Effector memory CD8-positive, alpha-beta T cell (primary cell): Measurements from ENCODE around the gene NALCN.
"Not testable (repeated sequence)": the region's sequence is repeated elsewhere in the genome, so short reads cannot be mapped to it uniquely, and the experiment has no call there.

Experiments used
- ATAC-seq: fragments of 150-1000 bp; cut with Tn5 transposase; replicated peaks from 2 replicates; pipeline ENCODE4 v1.10.0; 2021; ENCODE audit warnings: mild to moderate bottlenecking, moderate library complexity
- DNase-seq, 3 experiments: peaks; one replicate each; pipeline ENCODE4 v3.0.0; 2021
- H3K27ac Mint-ChIP-seq, 2 donors: one replicate each; pipeline ENCODE4 v1.8.0; 2022; ENCODE audit warnings: mild to moderate bottlenecking in 2 of 2, mixed read lengths in 2 of 2, moderate library complexity in 2 of 2
- H3K27me3 Mint-ChIP-seq, 2 donors: one replicate each; pipeline ENCODE4 v1.8.0; 2022; ENCODE audit warnings: mixed read lengths in 2 of 2
- H3K36me3 Mint-ChIP-seq: one replicate; pipeline ENCODE4 v1.8.0; 2022; ENCODE audit warnings: mild to moderate bottlenecking, moderate library complexity, mixed read lengths; ENCODE audit not compliant: insufficient read depth
- H3K4me1 Mint-ChIP-seq, 2 donors: one replicate each; pipeline ENCODE4 v1.8.0; 2022; ENCODE audit warnings: low read depth in 2 of 2, mixed read lengths in 2 of 2
- H3K4me3 Mint-ChIP-seq, 2 donors: one replicate each; pipeline ENCODE4 v1.8.0; 2022; ENCODE audit warnings: mild to moderate bottlenecking in 2 of 2, mixed read lengths in 2 of 2, moderate library complexity in 2 of 2
- H3K9me3 Mint-ChIP-seq, 2 donors: one replicate each; pipeline ENCODE4 v1.8.0; 2022; ENCODE audit warnings: mixed read lengths in 2 of 2

Gene NALCN

DNA sequence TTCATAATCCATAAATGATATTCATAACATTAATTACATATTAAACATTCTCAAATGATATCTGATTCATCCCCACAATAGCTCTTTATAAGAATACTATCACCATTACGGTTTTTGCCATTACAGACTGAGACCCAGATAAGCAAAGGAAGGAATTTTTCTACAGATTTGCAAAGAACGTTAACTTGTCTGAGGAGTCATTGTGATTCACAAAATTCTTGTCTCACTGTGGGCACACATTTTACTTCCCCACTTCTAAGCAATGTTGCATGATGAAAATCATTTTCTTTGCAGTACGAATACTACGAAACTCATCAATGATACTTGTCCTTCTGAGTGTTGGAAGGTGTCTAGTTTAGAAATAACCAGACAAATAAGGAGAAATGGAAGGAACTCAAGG lies 70.1 kb downstream of the NALCN start:
- DNase-seq (no peak), ATAC-seq (no peak)
- Mint-ChIP-seq H3K4me3 (no peak overlapping the region), H3K9me3 (peaks cover 4 to 7% of the 10 kb centered on the region in 2 donors), H3K27ac (no peak overlapping the region), H3K36me3 (no peaks in the 10 kb centered on the region), H3K4me1 (no peaks in the 10 kb centered on the region), H3K27me3 (no peaks in the 10 kb centered on the region)

DNA sequence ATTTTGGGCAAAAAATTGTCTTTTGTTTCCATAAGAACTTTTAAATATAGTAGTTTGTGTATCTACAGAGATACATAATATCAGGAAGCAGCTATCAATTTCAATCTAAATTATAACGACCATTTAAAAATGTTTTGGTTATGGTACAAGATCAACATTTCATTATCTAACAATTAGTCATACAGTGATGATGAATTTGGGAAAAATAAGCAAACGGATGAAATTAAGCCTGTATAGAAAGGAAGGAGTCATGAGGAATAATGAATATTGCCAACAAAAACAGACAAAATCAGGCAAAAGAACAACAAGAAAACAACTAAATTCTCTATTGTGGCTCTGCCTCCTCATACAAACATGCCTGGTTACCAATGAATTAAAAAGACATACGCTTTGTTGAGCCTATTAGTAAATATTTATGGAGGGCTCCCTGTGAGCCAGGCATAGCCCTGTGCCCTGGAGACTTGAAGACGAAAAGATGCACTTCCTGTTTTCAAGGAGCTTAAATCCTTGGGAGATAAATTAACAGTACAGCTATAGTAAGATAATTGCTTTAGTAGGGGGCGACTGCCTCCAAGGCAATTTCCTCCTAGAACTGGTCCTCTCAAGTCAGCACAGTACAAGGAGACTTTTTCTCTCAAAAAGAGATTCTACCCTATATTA lies 73.0 kb downstream of the NALCN start:
- Mint-ChIP-seq H3K9me3 (peaks cover 2 to 14% of the 10 kb centered on the region in 2 donors), H3K36me3 (no peaks in the 10 kb centered on the region), H3K27ac (no peak overlapping the region), H3K4me3 (no peak overlapping the region), H3K27me3 (peaks cover 0 to 10% of the 10 kb centered on the region in 2 donors), H3K4me1 (no peaks in the 10 kb centered on the region)
- no peak for ATAC-seq
- no peak for DNase-seq

DNA sequence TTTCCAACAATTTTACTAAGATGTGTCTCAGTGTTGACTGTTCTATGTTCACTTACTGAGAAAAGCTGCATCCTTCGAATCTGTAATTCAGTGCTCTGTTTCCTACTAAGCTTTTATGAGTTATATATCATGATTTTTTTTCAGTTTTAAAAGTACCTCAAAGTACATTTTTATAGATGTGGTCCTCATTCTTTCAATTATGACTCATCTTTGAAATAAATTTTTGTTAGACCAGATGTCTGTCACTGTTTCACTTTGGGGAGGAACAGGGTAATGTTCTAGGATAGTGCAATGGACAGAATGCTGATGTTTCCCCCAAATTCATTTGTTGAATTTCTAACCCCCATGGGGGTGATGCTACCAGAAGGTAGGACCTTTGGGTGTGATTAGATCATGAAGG lies 74.8 kb downstream of the NALCN start:
- H3K4me3 Mint-ChIP-seq: no peak overlapping the region
- DNase-seq (no peak), ATAC-seq (no peak)
- no peaks in the 10 kb centered on the region for H3K36me3 Mint-ChIP-seq
- H3K27ac Mint-ChIP-seq: no peak overlapping the region
- H3K27me3 Mint-ChIP-seq: peaks cover 0 to 10% of the 10 kb centered on the region in 2 donors
- peaks cover 2 to 14% of the 10 kb centered on the region in 2 donors for H3K9me3 Mint-ChIP-seq
- no peaks in the 10 kb centered on the region for H3K4me1 Mint-ChIP-seq

GRCh38 chr13:101339202-101339601 lies 77.1 kb downstream of the NALCN start:
- no peaks in the 10 kb centered on the region for H3K4me1 Mint-ChIP-seq
- peaks cover 0 to 14% of the 10 kb centered on the region in 2 donors for H3K9me3 Mint-ChIP-seq
- DNase-seq (no peak), ATAC-seq (no peak)
- peaks cover 0 to 10% of the 10 kb centered on the region in 2 donors for H3K27me3 Mint-ChIP-seq
- no peak overlapping the region for H3K27ac Mint-ChIP-seq
- H3K4me3 Mint-ChIP-seq: no peak overlapping the region
- H3K36me3 Mint-ChIP-seq: no peaks in the 10 kb centered on the region

DNA sequence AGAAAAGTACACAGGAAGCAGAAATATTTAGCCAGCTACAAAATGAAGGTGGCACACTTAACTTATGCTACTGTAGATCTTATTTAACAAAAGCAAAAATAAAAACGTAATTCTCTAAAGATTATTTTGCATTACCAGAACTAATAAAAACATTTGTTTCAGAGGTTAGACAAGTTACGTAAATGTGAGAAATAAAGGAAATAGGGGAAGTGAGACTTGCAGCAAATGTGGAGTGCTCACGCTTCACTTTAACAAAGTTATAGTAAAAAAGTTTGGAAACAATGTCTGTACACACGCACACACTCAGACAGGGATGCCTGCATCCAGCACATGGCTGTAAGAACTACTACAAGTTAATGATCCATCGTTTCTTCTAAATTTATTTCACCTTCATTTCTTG lies 83.7 kb downstream of the NALCN start:
- Mint-ChIP-seq H3K27ac (no peak overlapping the region), H3K27me3 (no peaks in the 10 kb centered on the region), H3K4me1 (no peaks in the 10 kb centered on the region), H3K9me3 (no peaks in the 10 kb centered on the region), H3K4me3 (no peak overlapping the region), H3K36me3 (no peaks in the 10 kb centered on the region)
- DNase-seq (no peak), ATAC-seq (no peak)

DNA sequence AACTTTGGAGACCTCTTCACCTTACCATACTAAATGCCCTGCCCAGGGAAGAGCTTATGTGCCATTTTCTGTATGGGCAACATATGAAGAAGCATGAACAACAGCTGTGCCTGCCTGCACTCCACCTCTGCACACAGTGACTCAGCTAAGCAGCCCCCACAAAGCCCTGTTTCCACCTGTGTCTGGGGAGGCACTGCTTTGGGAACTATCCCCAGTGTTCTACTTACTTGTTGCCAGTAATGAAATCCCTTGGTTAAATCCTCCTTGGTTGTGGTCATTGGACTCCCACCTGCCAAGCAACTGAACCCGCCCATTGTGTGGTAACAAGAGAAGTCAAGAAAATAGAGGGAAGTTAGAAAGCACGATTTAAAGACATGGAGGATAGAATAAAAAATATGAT lies 84.6 kb downstream of the NALCN start:
- H3K4me3 Mint-ChIP-seq: no peak overlapping the region
- no peaks in the 10 kb centered on the region for H3K9me3 Mint-ChIP-seq
- no peaks in the 10 kb centered on the region for H3K36me3 Mint-ChIP-seq
- H3K4me1 Mint-ChIP-seq: no peaks in the 10 kb centered on the region
- DNase-seq (no peak), ATAC-seq (no peak)
- H3K27me3 Mint-ChIP-seq: no peaks in the 10 kb centered on the region
- H3K27ac Mint-ChIP-seq: no peak overlapping the region

- no peaks in the 10 kb centered on the region for H3K4me1 Mint-ChIP-seq
- H3K4me3 Mint-ChIP-seq: no peak overlapping the region
- H3K27me3 Mint-ChIP-seq: no peaks in the 10 kb centered on the region
- ATAC-seq (no peak), DNase-seq (no peak)
- no peaks in the 10 kb centered on the region for H3K36me3 Mint-ChIP-seq
- H3K27ac Mint-ChIP-seq: no peak overlapping the region
- H3K9me3 Mint-ChIP-seq: no peaks in the 10 kb centered on the region
Measured at GRCh38 chr13:101327871-101328270, 88.4 kb downstream of the NALCN start.

- Mint-ChIP-seq H3K4me1 (no peaks in the 10 kb centered on the region), H3K27me3 (no peaks in the 10 kb centered on the region), H3K36me3 (no peaks in the 10 kb centered on the region), H3K9me3 (no peaks in the 10 kb centered on the region), H3K27ac (no peak overlapping the region), H3K4me3 (no peak overlapping the region)
- DNase-seq: no peak
- ATAC-seq: no peak
Measured at GRCh38 chr13:101326710-101327109, 89.6 kb downstream of the NALCN start.

- Mint-ChIP-seq H3K9me3 (no peaks in the 10 kb centered on the region), H3K4me3 (no peak overlapping the region), H3K36me3 (no peaks in the 10 kb centered on the region), H3K27ac (no peak overlapping the region), H3K4me1 (no peaks in the 10 kb centered on the region), H3K27me3 (no peaks in the 10 kb centered on the region)
- ATAC-seq (no peak), DNase-seq (no peak)
Measured at GRCh38 chr13:101325423-101325822, 90.9 kb downstream of the NALCN start.

- Mint-ChIP-seq H3K4me1 (no peaks in the 10 kb centered on the region), H3K36me3 (no peaks in the 10 kb centered on the region), H3K27me3 (no peaks in the 10 kb centered on the region), H3K27ac (no peak overlapping the region), H3K9me3 (no peaks in the 10 kb centered on the region), H3K4me3 (no peak overlapping the region)
- no peak for DNase-seq
- no peak for ATAC-seq
Measured at GRCh38 chr13:101323601-101324000, 92.7 kb downstream of the NALCN start.

DNA sequence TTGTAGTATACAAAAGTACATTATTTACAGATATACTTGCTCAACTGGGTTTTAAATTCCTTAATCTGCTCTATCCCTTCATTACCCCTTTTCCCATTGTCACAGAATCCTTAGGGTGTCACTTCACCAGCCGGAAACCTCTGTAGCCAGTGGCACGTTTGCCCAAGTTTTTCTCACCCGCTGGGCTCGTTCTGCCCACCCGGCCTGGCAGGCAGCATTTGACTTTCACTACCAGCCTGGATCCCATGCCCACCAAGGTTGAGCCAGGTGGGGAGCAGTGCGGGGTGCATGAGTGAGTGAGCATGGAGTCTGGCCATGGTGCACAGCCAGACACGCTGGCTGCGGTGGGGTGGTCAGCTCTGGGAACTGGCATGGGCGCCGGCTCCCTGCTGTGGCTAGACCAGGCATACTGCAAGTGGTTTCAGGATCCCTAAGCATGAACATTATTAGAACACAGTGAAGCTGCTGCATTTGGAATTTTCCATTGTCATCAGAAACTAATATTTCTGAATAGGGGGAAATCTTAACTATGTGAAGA lies 98.3 kb downstream of the NALCN start:
- no peak for ATAC-seq
- no peak overlapping the region for H3K27ac Mint-ChIP-seq
- H3K27me3 Mint-ChIP-seq: no peaks in the 10 kb centered on the region
- DNase-seq: no peak
- no peak overlapping the region for H3K4me3 Mint-ChIP-seq
- H3K36me3 Mint-ChIP-seq: no peaks in the 10 kb centered on the region
- no peaks in the 10 kb centered on the region for H3K4me1 Mint-ChIP-seq
- no peaks in the 10 kb centered on the region for H3K9me3 Mint-ChIP-seq

- H3K9me3 Mint-ChIP-seq, ATAC-seq, H3K4me3 Mint-ChIP-seq, H3K27me3 Mint-ChIP-seq, DNase-seq, H3K4me1 Mint-ChIP-seq, H3K36me3 Mint-ChIP-seq, H3K27ac Mint-ChIP-seq: not testable (repeated sequence)
Measured at GRCh38 chr13:101313479-101313878, 102.8 kb downstream of the NALCN start.

- H3K9me3 Mint-ChIP-seq: no peaks in the 10 kb centered on the region
- DNase-seq (no peak), ATAC-seq (no peak)
- H3K27ac Mint-ChIP-seq: no peak overlapping the region
- no peak overlapping the region for H3K4me3 Mint-ChIP-seq
- H3K4me1 Mint-ChIP-seq: no peaks in the 10 kb centered on the region
- no peaks in the 10 kb centered on the region for H3K27me3 Mint-ChIP-seq
- no peaks in the 10 kb centered on the region for H3K36me3 Mint-ChIP-seq
Measured at GRCh38 chr13:101309014-101309619, 107.2 kb downstream of the NALCN start.

DNA sequence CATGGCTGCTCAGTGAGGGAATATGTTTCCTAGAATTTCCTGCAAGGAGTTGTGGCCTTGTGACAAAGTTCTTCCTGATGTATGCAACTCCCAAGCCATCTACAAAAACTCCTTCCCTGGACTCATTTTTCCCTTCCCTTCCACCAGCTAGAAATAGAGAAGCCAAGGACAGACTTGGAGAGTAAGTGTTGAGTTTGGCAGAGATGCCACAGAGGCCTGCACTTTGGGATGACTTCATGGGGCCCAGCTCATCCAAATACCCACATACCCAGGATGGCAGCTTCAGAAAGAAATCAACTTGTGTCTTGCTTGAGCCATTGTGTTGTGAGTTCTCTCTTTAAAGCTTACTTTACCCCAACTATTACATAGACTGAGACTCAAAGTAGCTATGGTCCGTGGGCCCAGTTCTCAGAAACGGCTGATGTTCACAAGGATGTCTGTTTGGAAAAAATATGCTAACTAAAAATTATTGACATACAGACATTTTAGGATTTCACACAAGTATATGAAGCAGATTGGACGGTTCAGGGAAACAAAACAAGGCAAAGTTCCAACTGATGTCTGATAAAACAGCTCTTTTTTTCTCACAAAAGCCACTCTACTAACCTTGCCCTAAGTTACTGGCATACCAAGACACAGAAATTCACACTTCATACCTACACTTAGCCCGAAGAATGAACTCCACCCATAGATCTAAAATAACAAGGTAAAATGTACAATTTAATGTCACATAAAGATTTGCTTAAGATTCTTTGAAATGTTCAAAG lies 107.9 kb downstream of the NALCN start:
- no peak for DNase-seq

More for the DNA sequence above, 107.9 kb downstream of the NALCN start:
- ATAC-seq: no peak
- Mint-ChIP-seq H3K36me3 (no peaks in the 10 kb centered on the region), H3K27me3 (no peaks in the 10 kb centered on the region), H3K4me3 (no peak overlapping the region), H3K4me1 (no peaks in the 10 kb centered on the region), H3K27ac (no peak overlapping the region), H3K9me3 (no peaks in the 10 kb centered on the region)
